ENCODE measurements around the gene MSMB. TPM values are rescaled to one million over a fixed set of nuclear protein-coding genes. Genes with fewer than 3 reads are reported as not detected.

The MSMB gene
- total RNA-seq, 4 donors from 2014 or later = 4.5 to 104 (median 86.9) TPM; not detected in 1

Other genes with a start within 250 kb of the MSMB start
- gene AGAP4, start 198.8 kb downstream of the MSMB start, total RNA-seq = 10 to 100 TPM in 2 of 4 donors, 1 to 10 TPM in 2; 5.6 to 44.7 (median 13.3) TPM
- 10 to 100 TPM; 35.3 to 72.3 (median 57.6) TPM for gene TIMM23, start 73.8 kb downstream of the MSMB start, total RNA-seq
- 100 to 1,000 TPM; 117 to 170 (median 151) TPM for gene NCOA4, start 15.6 kb downstream of the MSMB start, total RNA-seq
- gene ANTXRL, start 240.7 kb upstream of the MSMB start, total RNA-seq = not detected

Data from suprapubic skin (tissue), 4 donors.